Body of pancreas (tissue), 4 donors: ENCODE measurements around the gene ROS1. TPM values are rescaled to one million over a fixed set of nuclear protein-coding genes. Genes with fewer than 3 reads are reported as not detected.

Experiments used
- ATAC-seq: fragments of 150-250 bp; one replicate; pipeline ENCODE4 v1.9.1; 2016
- DNase-seq, 4 donors: peaks; one replicate each; pipeline ENCODE4 v3.0.0-alpha.2; 2019
- H3K27ac ChIP-seq, 4 donors: fragments of 200-600 bp; sonication (generic); 1 replicate in 3 of 4; 2 replicates in 1 of 4; pipeline versions ENCODE4 v1.5.1 to v1.6.1; 2016 to 2019; ENCODE audit warnings: mild to moderate bottlenecking in 1 of 4, mixed read lengths in 1 of 4, moderate library complexity in 1 of 4
- H3K27me3 ChIP-seq, 2 donors: fragments of 200-600 bp; sonication (generic); one replicate each; pipeline ENCODE4 v1.6.0; 2016; ENCODE audit warnings: mild to moderate bottlenecking in 1 of 2
- H3K36me3 ChIP-seq, 2 donors: fragments of 200-600 bp; sonication (generic); replicated peaks in 1 of 2; 2 replicates each; pipeline ENCODE4 v1.5.1; 2016; ENCODE audit warnings: low read depth in 2 of 2; ENCODE audit not compliant: insufficient read depth in 1 of 2
- H3K4me1 ChIP-seq: fragments of 200-600 bp; sonication (generic); one replicate; pipeline ENCODE4 v1.6.0; 2016
- H3K4me3 ChIP-seq, 2 donors: fragments of 200-600 bp; sonication (generic); 1 replicate in 1 of 2; 2 replicates in 1 of 2; pipeline ENCODE4 v1.5.1; 2016 to 2019
- H3K9me3 ChIP-seq, 3 donors: fragments of 200-600 bp; sonication (generic); 1 replicate in 2 of 3; 2 replicates in 1 of 3; pipeline ENCODE4 v1.5.1; 2016
- CTCF ChIP-seq, 7 experiments: fragments of 450-650 bp in 4 of 7; fragments of 200-600 bp in 3 of 7; sonication (generic) in 3 of 7; IDR thresholded peaks; one replicate each; pipeline ENCODE4 v1.5.1; 2016 to 2019; ENCODE audit warnings: antibody characterized with exemption in 7 of 7
- POLR2A ChIP-seq, 3 donors: fragments of 450-650 bp; IDR thresholded peaks; one replicate each; pipeline ENCODE4 v1.6.1; 2016; ENCODE audit warnings: antibody characterized with exemption in 3 of 3, mild to moderate bottlenecking in 2 of 3
- WGBS, 2 donors: methylation state at CpG; one replicate each; pipeline ENCODE4 v1.1.5; 2017; 5-methylcytosine and 5-hydroxymethylcytosine counted together
- intact Hi-C: fragments of 100-400 bp; cut with DNase I; formaldehyde crosslinking; loops from one replicate; pipeline ENCODE4 v1.15.1; 2023
- total RNA-seq, 2 donors: library from RNA; depleted of rRNA; stranded (reverse); fragments of >200 nt; gene quantifications; one replicate each; pipeline ENCODE4 v1.1.0, GENCODE V29; 2016

Gene ROS1
- total RNA-seq, 2 donors from 2014 or later = not detected

- H3K36me3 ChIP-seq = no peaks in the 10 kb centered on the region
- H3K27me3 ChIP-seq = no peaks in the 10 kb centered on the region
- TF ChIP-seq POLR2A (IDR thresholded peaks at IDR 0.05) (no peak), CTCF (IDR thresholded peaks at IDR 0.05) (no peak)
- H3K4me1 ChIP-seq = no peaks in the 10 kb centered on the region
- no peak overlapping the region for H3K4me3 ChIP-seq
- intact Hi-C loops = no loop called here
- no peak for DNase-seq
- 60 to 68% methylated on average over 2 of the region's 2 CpGs for WGBS, 2 donors
- H3K27ac ChIP-seq = no peak overlapping the region
- no peak for ATAC-seq
- no peaks in the 10 kb centered on the region for H3K9me3 ChIP-seq
These were observed 16.1 kb upstream of the ROS1 start for GRCh38 chr6:117441824-117442264.

GRCh38 chr6:117440706-117441525, 15.2 kb upstream of the ROS1 start:
- no peaks in the 10 kb centered on the region for H3K4me1 ChIP-seq
- H3K36me3 ChIP-seq = no peaks in the 10 kb centered on the region
- no peaks in the 10 kb centered on the region for H3K27me3 ChIP-seq
- ATAC-seq (no peak), DNase-seq (no peak)
- TF ChIP-seq CTCF (IDR thresholded peaks at IDR 0.05) = no peak
- no peaks in the 10 kb centered on the region for H3K9me3 ChIP-seq
- intact Hi-C loops = no loop called here
- 88% methylated on average over 2 of the region's 2 CpGs for WGBS, 2 donors
- no peak overlapping the region for H3K4me3 ChIP-seq
- no peak overlapping the region for H3K27ac ChIP-seq

GRCh38 chr6:117432273-117432672, 6.5 kb upstream of the ROS1 start:
- DNase-seq = no peak
- Histone ChIP-seq H3K27ac (no peak overlapping the region), H3K27me3 (no peaks in the 10 kb centered on the region), H3K9me3 (no peaks in the 10 kb centered on the region), H3K36me3 (no peaks in the 10 kb centered on the region), H3K4me3 (no peak overlapping the region), H3K4me1 (no peaks in the 10 kb centered on the region)
- no peak for ATAC-seq
- WGBS, 2 donors = 100% methylated on average over 1 of the region's 1 CpG
- intact Hi-C loops = no loop called here
- no peak for TF ChIP-seq CTCF (IDR thresholded peaks at IDR 0.05)
- no peak for TF ChIP-seq POLR2A (IDR thresholded peaks at IDR 0.05)

GRCh38 chr6:117423754-117424153, 2.0 kb downstream of the ROS1 start:
- no peaks in the 10 kb centered on the region for H3K9me3 ChIP-seq
- no peaks in the 10 kb centered on the region for H3K27me3 ChIP-seq
- WGBS, 2 donors = 67 to 81% methylated on average over 3 of the region's 3 CpGs
- intact Hi-C loops = no loop called here
- no peaks in the 10 kb centered on the region for H3K36me3 ChIP-seq
- ATAC-seq (no peak), DNase-seq (no peak)
- H3K4me1 ChIP-seq = peaks cover 6% of the 10 kb centered on the region
- H3K27ac ChIP-seq = no peak overlapping the region
- TF ChIP-seq CTCF (IDR thresholded peaks at IDR 0.05) (no peak), POLR2A (IDR thresholded peaks at IDR 0.05) (no peak)
- H3K4me3 ChIP-seq = no peak overlapping the region

GRCh38 chr6:117418320-117418719, 7.4 kb downstream of the ROS1 start:
- Histone ChIP-seq H3K4me1 (no peaks in the 10 kb centered on the region), H3K27me3 (no peaks in the 10 kb centered on the region), H3K27ac (no peak overlapping the region), H3K36me3 (no peaks in the 10 kb centered on the region), H3K9me3 (no peaks in the 10 kb centered on the region), H3K4me3 (no peak overlapping the region)
- intact Hi-C loops = no loop called here
- no peak for TF ChIP-seq CTCF (IDR thresholded peaks at IDR 0.05)
- TF ChIP-seq POLR2A (IDR thresholded peaks at IDR 0.05) = no peak
- ATAC-seq (no peak), DNase-seq (no peak)
- 30 to 42% methylated on average over 4 of the region's 4 CpGs for WGBS, 2 donors
